Keratinocyte (primary cell): ENCODE results near the gene ERICH6. TPM values are rescaled to one million over a fixed set of nuclear protein-coding genes. Genes with fewer than 3 reads are reported as not detected.

Experiments
- DNase-seq: peaks from one replicate; pipeline ENCODE4 v3.0.0-alpha.2; 2011; ENCODE audit warnings: low read depth, missing footprints, low spot score
- FAIRE-seq: peaks from 2 replicates; lab custom pipeline; 2011; peaks lifted over from hg19 to GRCh38; lab: Jason Lieb, UNC
- H2AFZ ChIP-seq: 2 replicates; pipeline ENCODE4 v1.6.0; 2012; ENCODE audit warnings: low read length, control low read depth, inconsistent platforms; ENCODE audit not compliant: control insufficient read depth
- H3K27ac ChIP-seq: 2 replicates; pipeline ENCODE4 v1.5.1; 2011; ENCODE audit warnings: low read length; ENCODE audit not compliant: control insufficient read depth, insufficient read depth
- H3K27me3 ChIP-seq: 3 replicates; pipeline ENCODE4 v1.6.0; 2011; ENCODE audit warnings: low read length; ENCODE audit not compliant: control insufficient read depth, insufficient read depth; ENCODE audit errors: extremely low read depth
- H3K36me3 ChIP-seq, 2 experiments: 2 replicates in 1 of 2; 3 replicates in 1 of 2; pipeline ENCODE4 v1.5.1; 2011; ENCODE audit warnings: low read length in 2 of 2, mild to moderate bottlenecking in 1 of 2; ENCODE audit not compliant: control insufficient read depth in 2 of 2, insufficient read depth in 2 of 2; ENCODE audit errors: extremely low read depth in 1 of 2
- H3K4me1 ChIP-seq: 3 replicates; pipeline ENCODE4 v1.5.1; 2011; ENCODE audit warnings: low read length; ENCODE audit not compliant: control insufficient read depth, insufficient read depth; ENCODE audit errors: extremely low read depth
- H3K4me2 ChIP-seq: 3 replicates; pipeline ENCODE4 v1.6.0; 2011; ENCODE audit warnings: low read depth, low read length; ENCODE audit not compliant: control insufficient read depth, insufficient read depth; ENCODE audit errors: extremely low read depth
- H3K4me3 ChIP-seq, 3 experiments: fragments of 200-600 bp in 1 of 3; sonication (generic) in 1 of 3; 2 replicates in 2 of 3; 3 replicates in 1 of 3; pipeline ENCODE4 v1.5.1; 2011 to 2016; ENCODE audit warnings: low read length in 3 of 3, mild to moderate bottlenecking in 3 of 3, control low read depth in 2 of 3, inconsistent platforms in 1 of 3, low read depth in 1 of 3, mixed read lengths in 1 of 3, mixed run types in 1 of 3, moderate library complexity in 1 of 3; ENCODE audit not compliant: control insufficient read depth in 2 of 3, insufficient read depth in 2 of 3; ENCODE audit errors: extremely low read depth in 1 of 3
- H3K79me2 ChIP-seq: 2 replicates; pipeline ENCODE4 v1.6.0; 2012; ENCODE audit warnings: low read length; ENCODE audit not compliant: control insufficient read depth, insufficient read depth
- H3K9ac ChIP-seq: 3 replicates; pipeline ENCODE4 v1.6.0; 2011; ENCODE audit warnings: low read length; ENCODE audit not compliant: control insufficient read depth, insufficient read depth; ENCODE audit errors: extremely low read depth
- H3K9me1 ChIP-seq: 3 replicates; pipeline ENCODE4 v1.6.0; 2011; ENCODE audit warnings: low read length; ENCODE audit not compliant: control insufficient read depth, insufficient read depth; ENCODE audit errors: extremely low read depth
- H3K9me3 ChIP-seq: 2 replicates; pipeline ENCODE4 v1.5.1; 2012; ENCODE audit warnings: low read depth, low read length; ENCODE audit not compliant: control insufficient read depth
- H4K20me1 ChIP-seq: 3 replicates; pipeline ENCODE4 v1.6.0; 2011; ENCODE audit warnings: low read length; ENCODE audit not compliant: control insufficient read depth, insufficient read depth; ENCODE audit errors: extremely low read depth
- CTCF ChIP-seq, 3 experiments: IDR thresholded peaks in 1 of 3; conservative IDR thresholded peaks in 1 of 3; optimal IDR thresholded peaks in 1 of 3; 2 replicates in 2 of 3; 3 replicates in 1 of 3; pipeline versions ENCODE3 to v1.5.1; 2011; ENCODE audit warnings: low read length in 3 of 3, mild to moderate bottlenecking in 3 of 3, moderate library complexity in 2 of 3, control low read depth in 1 of 3, inconsistent platforms in 1 of 3; ENCODE audit not compliant: insufficient read depth in 2 of 3; ENCODE audit errors: extremely low read depth in 1 of 3
- EZH2 ChIP-seq: IDR thresholded peaks from one replicate; pipeline ENCODE4 v1.6.1; 2012; ENCODE audit warnings: inconsistent platforms, mild to moderate bottlenecking, low read length, moderate library complexity
- dilution Hi-C: fragments of 300-500 bp; cut with MboI; formaldehyde crosslinking; loops from one replicate; pipeline ENCODE4 v1.7.0; 2020; ENCODE audit warnings: low sequenced_read_pairs; ENCODE audit not compliant: extremely low pct_ligation_motif_present
- polyA plus RNA-seq, 5 experiments: library from polyadenylated mRNA; depleted of rRNA in 3 of 5; stranded (reverse) in 3 of 5; stranded (forward) in 1 of 5; unstranded in 1 of 5; fragments of >200 nt; gene quantifications; 1 replicate in 1 of 5; 2 replicates in 3 of 5; 3 replicates in 1 of 5; pipeline versions ENCODE4 v1.2.1 to v1.2.3, GENCODE V29; 2011 to 2012; ENCODE audit warnings: missing spikeins in 2 of 5, low read depth in 1 of 5, low replicate concordance in 1 of 5

The ERICH6 gene
- polyA plus RNA-seq, 1 donor (not counting 4 experiments of a cell fraction or from before 2014, with no cell fraction given): 0.03 TPM

- DNase-seq: no peak
- no peak overlapping the region for H3K4me3 ChIP-seq
- H3K9me3 ChIP-seq: no peaks in the 10 kb centered on the region
- peaks cover 11 to 12% of the 10 kb centered on the region in 2 experiments for H3K36me3 ChIP-seq
- H3K27me3 ChIP-seq: no peaks in the 10 kb centered on the region
- no peak overlapping the region for H3K4me2 ChIP-seq
- FAIRE-seq: no peak
- H3K79me2 ChIP-seq: peaks cover 51% of the 10 kb centered on the region
- H3K9me1 ChIP-seq: no peaks in the 10 kb centered on the region
- no peak for TF ChIP-seq CTCF (optimal IDR thresholded peaks at IDR 0.05 in 1 of 3, IDR thresholded peaks at IDR 0.05 in 1 of 3, conservative IDR thresholded peaks at IDR 0.05 in 1 of 3; ENCODE audit: extremely low read depth in 1 of 3, insufficient read depth in 2 of 3, low read length in 3 of 3)
- no peaks in the 10 kb centered on the region for H4K20me1 ChIP-seq
- no peak overlapping the region for H2AFZ ChIP-seq
- dilution Hi-C loops: no loop called here
- peak overlapping the region; percentile 87 for H3K27ac ChIP-seq
- H3K9ac ChIP-seq: no peak overlapping the region
- H3K4me1 ChIP-seq: peaks cover 45% of the 10 kb centered on the region
Observed at GRCh38 chr3:150742679-150743078, 39.0 kb upstream of the ERICH6 start.

GRCh38 chr3:150742141-150742523 is 38.4 kb upstream of the ERICH6 start:
- Histone ChIP-seq H3K9me3 (no peaks in the 10 kb centered on the region), H3K4me1 (peaks cover 49% of the 10 kb centered on the region), H3K4me3 (no peak overlapping the region), H3K27me3 (no peaks in the 10 kb centered on the region), H3K36me3 (peaks cover 11 to 12% of the 10 kb centered on the region in 2 experiments), H3K9ac (no peak overlapping the region), H4K20me1 (no peaks in the 10 kb centered on the region), H3K4me2 (no peak overlapping the region), H2AFZ (no peak overlapping the region), H3K27ac (no peak overlapping the region), H3K9me1 (no peaks in the 10 kb centered on the region), H3K79me2 (peaks cover 47% of the 10 kb centered on the region)
- DNase-seq: no peak
- no peak for FAIRE-seq
- TF ChIP-seq CTCF (optimal IDR thresholded peaks at IDR 0.05 in 1 of 3, IDR thresholded peaks at IDR 0.05 in 1 of 3, conservative IDR thresholded peaks at IDR 0.05 in 1 of 3; ENCODE audit: extremely low read depth in 1 of 3, insufficient read depth in 2 of 3, low read length in 3 of 3) (no peak), EZH2 (no peak)
- dilution Hi-C loops: no loop called here
